ENCODE measurements around the gene BDKRB2.

The BDKRB2 gene

GRCh38 chr14:96216627-96217026 lies 12.0 kb downstream of the BDKRB2 start:
- Histone ChIP-seq H3K4me3 (replicated peaks; ENCODE audit: low read depth, low read length) (no peak overlapping the region), H3K27me3 (replicated peaks; ENCODE audit: control insufficient read depth, insufficient read depth, low read length) (no peaks in the 10 kb centered on the region; the same call in none of the 2 replicates), H3K36me3 (ENCODE audit: control insufficient read depth, insufficient read depth, low read length) (no peaks in the 10 kb centered on the region)
- DNase-seq (ENCODE audit: extremely low read depth, insufficient read length), result no peak
- TF ChIP-seq, protein P1, sequence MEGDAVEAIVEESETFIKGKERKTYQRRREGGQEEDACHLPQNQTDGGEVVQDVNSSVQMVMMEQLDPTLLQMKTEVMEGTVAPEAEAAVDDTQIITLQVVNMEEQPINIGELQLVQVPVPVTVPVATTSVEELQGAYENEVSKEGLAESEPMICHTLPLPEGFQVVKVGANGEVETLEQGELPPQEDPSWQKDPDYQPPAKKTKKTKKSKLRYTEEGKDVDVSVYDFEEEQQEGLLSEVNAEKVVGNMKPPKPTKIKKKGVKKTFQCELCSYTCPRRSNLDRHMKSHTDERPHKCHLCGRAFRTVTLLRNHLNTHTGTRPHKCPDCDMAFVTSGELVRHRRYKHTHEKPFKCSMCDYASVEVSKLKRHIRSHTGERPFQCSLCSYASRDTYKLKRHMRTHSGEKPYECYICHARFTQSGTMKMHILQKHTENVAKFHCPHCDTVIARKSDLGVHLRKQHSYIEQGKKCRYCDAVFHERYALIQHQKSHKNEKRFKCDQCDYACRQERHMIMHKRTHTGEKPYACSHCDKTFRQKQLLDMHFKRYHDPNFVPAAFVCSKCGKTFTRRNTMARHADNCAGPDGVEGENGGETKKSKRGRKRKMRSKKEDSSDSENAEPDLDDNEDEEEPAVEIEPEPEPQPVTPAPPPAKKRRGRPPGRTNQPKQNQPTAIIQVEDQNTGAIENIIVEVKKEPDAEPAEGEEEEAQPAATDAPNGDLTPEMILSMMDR (IDR thresholded peaks at IDR 0.05; ENCODE audit: insufficient read depth, low read length, poor library complexity, severe bottlenecking), result no peak

DNA sequence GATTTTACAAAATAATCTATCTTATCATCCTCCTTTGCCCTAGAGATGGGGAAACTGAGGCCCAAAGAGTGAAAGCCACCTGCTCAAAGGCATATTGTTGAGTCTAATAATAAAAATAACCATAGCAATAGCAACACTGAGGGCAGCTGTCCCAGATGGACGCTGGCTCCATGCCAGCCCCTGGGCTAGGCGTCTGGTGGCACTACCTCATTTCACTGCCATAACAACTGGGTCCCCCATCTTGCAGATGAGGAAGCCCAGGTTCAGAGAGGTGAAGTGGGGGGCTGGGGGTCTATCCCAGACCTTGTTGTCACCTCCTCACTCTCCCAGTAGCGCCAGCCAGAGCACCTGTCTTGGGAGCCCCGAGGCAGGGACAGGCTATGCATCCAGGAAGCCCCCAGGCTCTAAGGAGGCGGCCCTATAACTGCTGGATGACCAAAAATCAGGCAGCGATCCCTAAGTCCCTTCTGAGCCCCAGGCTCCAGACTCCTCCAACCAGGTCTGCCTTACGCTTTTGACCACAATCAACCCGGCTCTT lies 12.8 kb downstream of the BDKRB2 start:
- no peak for DNase-seq (ENCODE audit: extremely low read depth, insufficient read length)
- Histone ChIP-seq H3K27me3 (replicated peaks; ENCODE audit: control insufficient read depth, insufficient read depth, low read length) (no peaks in the 10 kb centered on the region; the same call in none of the 2 replicates), H3K36me3 (ENCODE audit: control insufficient read depth, insufficient read depth, low read length) (no peaks in the 10 kb centered on the region), H3K4me3 (replicated peaks; ENCODE audit: low read depth, low read length) (no peak overlapping the region)
- TF ChIP-seq, protein P1 (IDR thresholded peaks at IDR 0.05; ENCODE audit: insufficient read depth, low read length, poor library complexity, severe bottlenecking), result no peak

- Histone ChIP-seq H3K27me3 (replicated peaks; ENCODE audit: control insufficient read depth, insufficient read depth, low read length) (no peaks in the 10 kb centered on the region; the same call in none of the 2 replicates), H3K36me3 (ENCODE audit: control insufficient read depth, insufficient read depth, low read length) (no peaks in the 10 kb centered on the region), H3K4me3 (replicated peaks; ENCODE audit: low read depth, low read length) (no peak overlapping the region)
- TF ChIP-seq, protein P1 (IDR thresholded peaks at IDR 0.05; ENCODE audit: insufficient read depth, low read length, poor library complexity, severe bottlenecking), result no peak
- DNase-seq (ENCODE audit: extremely low read depth, insufficient read length), result no peak
Measured at GRCh38 chr14:96221109-96221650, 16.5 kb downstream of the BDKRB2 start.

DNA sequence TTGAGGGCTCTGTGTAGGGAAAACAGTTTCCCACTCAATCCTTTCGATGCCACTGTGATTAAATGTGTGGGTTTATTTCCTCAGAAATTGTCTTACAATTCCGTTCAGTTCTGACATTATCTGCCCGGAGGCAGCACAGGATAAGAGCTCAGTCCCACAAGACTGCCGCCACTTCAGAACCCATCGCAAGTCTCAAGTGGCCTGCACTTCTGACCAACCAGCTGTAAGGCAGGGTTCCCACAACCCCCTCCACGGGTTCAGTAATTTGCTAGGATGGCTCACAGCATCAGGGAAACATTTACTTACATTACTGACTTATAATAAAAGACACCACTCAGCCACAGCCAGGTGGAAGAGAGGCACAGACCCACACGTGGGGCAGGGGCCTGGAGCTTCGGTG lies 17.2 kb downstream of the BDKRB2 start:
- Histone ChIP-seq H3K4me3 (replicated peaks; ENCODE audit: low read depth, low read length) (no peak overlapping the region), H3K36me3 (ENCODE audit: control insufficient read depth, insufficient read depth, low read length) (no peaks in the 10 kb centered on the region), H3K27me3 (replicated peaks; ENCODE audit: control insufficient read depth, insufficient read depth, low read length) (no peaks in the 10 kb centered on the region; the same call in none of the 2 replicates)
- DNase-seq (ENCODE audit: extremely low read depth, insufficient read length), result no peak
- TF ChIP-seq, protein P1 (IDR thresholded peaks at IDR 0.05; ENCODE audit: insufficient read depth, low read length, poor library complexity, severe bottlenecking), result no peak

GRCh38 chr14:96224480-96225096 lies 19.9 kb downstream of the BDKRB2 start:
- no peaks in the 10 kb centered on the region for H3K36me3 ChIP-seq (ENCODE audit: control insufficient read depth, insufficient read depth, low read length)
- no peaks in the 10 kb centered on the region; the same call in none of the 2 replicates for H3K27me3 ChIP-seq (replicated peaks; ENCODE audit: control insufficient read depth, insufficient read depth, low read length)
- H3K4me3 ChIP-seq (replicated peaks; ENCODE audit: low read depth, low read length), result no peak overlapping the region
- TF ChIP-seq, protein P1 (IDR thresholded peaks at IDR 0.05; ENCODE audit: insufficient read depth, low read length, poor library complexity, severe bottlenecking), result no peak
- DNase-seq (ENCODE audit: extremely low read depth, insufficient read length), result no peak
